ENCODE data around the gene TMEM243.
A peak's percentile ranks its signal among the peaks of the same experiment; 100 is the strongest.
"Not testable (repeated sequence)": the region's sequence is repeated elsewhere in the genome, so short reads cannot be mapped to it uniquely, and the experiment has no call there.

Gene TMEM243

DNA sequence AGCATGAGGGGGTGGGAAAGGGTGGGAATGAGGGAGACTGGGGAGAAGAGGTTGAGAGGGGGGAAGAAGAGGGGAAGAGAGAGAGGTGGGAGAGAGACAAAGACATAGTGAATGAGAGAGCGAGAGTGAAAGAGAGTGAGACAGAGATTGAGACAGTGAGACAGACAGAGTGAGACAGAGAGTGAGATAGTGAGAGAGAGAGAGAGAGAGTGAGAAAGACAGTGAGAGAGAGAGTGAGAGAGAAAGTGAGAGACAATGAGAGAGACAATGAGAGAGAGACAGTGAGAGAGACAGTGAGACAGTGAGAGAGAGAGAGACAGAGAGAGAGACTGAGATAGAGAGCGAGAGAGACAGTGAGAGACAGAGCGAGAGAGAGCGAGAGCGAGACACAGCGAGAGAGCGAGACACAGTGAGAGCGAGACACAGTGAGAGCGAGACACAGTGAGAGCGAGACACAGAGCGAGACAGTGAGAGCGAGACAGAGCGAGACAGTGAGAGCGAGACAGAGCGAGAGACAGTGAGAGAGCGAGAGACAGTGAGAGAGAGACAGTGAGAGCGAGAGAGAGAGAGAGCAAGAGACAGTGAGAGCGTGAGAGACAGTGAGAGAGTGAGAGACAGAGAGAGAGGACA lies 10.1 kb downstream of the TMEM243 start (continued):
- TF ChIP-seq, protein P1, sequence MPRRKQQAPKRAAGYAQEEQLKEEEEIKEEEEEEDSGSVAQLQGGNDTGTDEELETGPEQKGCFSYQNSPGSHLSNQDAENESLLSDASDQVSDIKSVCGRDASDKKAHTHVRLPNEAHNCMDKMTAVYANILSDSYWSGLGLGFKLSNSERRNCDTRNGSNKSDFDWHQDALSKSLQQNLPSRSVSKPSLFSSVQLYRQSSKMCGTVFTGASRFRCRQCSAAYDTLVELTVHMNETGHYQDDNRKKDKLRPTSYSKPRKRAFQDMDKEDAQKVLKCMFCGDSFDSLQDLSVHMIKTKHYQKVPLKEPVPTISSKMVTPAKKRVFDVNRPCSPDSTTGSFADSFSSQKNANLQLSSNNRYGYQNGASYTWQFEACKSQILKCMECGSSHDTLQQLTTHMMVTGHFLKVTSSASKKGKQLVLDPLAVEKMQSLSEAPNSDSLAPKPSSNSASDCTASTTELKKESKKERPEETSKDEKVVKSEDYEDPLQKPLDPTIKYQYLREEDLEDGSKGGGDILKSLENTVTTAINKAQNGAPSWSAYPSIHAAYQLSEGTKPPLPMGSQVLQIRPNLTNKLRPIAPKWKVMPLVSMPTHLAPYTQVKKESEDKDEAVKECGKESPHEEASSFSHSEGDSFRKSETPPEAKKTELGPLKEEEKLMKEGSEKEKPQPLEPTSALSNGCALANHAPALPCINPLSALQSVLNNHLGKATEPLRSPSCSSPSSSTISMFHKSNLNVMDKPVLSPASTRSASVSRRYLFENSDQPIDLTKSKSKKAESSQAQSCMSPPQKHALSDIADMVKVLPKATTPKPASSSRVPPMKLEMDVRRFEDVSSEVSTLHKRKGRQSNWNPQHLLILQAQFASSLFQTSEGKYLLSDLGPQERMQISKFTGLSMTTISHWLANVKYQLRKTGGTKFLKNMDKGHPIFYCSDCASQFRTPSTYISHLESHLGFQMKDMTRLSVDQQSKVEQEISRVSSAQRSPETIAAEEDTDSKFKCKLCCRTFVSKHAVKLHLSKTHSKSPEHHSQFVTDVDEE (CRISPR knock-in tag; IDR thresholded peaks at IDR 0.05), result no peak
- TF ChIP-seq ARNTL (CRISPR knock-in tag; IDR thresholded peaks at IDR 0.05; ENCODE audit: borderline replicate concordance, low read depth), result no peak
- TF ChIP-seq SNAI2 (CRISPR knock-in tag; IDR thresholded peaks at IDR 0.05), result no peak
- TF ChIP-seq ZNF8 (CRISPR knock-in tag; IDR thresholded peaks at IDR 0.05), result no peak
- TF ChIP-seq RARB (CRISPR knock-in tag; IDR thresholded peaks at IDR 0.05), result no peak
- no peak for TF ChIP-seq OSR1 (CRISPR knock-in tag; IDR thresholded peaks at IDR 0.05)

GRCh38 chr7:87206361-87206760 lies 13.2 kb downstream of the TMEM243 start:
- ATAC-seq, result peak; percentile 34
- TF ChIP-seq ZFP30 (CRISPR knock-in tag; IDR thresholded peaks at IDR 0.05) (no peak), ISL1 (CRISPR knock-in tag; IDR thresholded peaks at IDR 0.05) (no peak; the same call in 1 of the 2 replicates)

- ATAC-seq, result not testable (repeated sequence)
These were observed 13.8 kb downstream of the TMEM243 start for GRCh38 chr7:87205701-87206100.

GRCh38 chr7:87204933-87205332 lies 14.6 kb downstream of the TMEM243 start:
- TF ChIP-seq, protein P2, sequence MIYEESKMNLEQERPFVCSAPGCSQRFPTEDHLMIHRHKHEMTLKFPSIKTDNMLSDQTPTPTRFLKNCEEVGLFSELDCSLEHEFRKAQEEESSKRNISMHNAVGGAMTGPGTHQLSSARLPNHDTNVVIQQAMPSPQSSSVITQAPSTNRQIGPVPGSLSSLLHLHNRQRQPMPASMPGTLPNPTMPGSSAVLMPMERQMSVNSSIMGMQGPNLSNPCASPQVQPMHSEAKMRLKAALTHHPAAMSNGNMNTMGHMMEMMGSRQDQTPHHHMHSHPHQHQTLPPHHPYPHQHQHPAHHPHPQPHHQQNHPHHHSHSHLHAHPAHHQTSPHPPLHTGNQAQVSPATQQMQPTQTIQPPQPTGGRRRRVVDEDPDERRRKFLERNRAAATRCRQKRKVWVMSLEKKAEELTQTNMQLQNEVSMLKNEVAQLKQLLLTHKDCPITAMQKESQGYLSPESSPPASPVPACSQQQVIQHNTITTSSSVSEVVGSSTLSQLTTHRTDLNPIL (CRISPR knock-in tag; IDR thresholded peaks at IDR 0.05; ENCODE audit: low read depth), result no peak
- TF ChIP-seq OSR1 (CRISPR knock-in tag; IDR thresholded peaks at IDR 0.05) (no peak), ISL1 (CRISPR knock-in tag; IDR thresholded peaks at IDR 0.05) (no peak), PATZ1 (CRISPR knock-in tag; IDR thresholded peaks at IDR 0.05; ENCODE audit: borderline replicate concordance) (no peak), ZNF70 (CRISPR knock-in tag; IDR thresholded peaks at IDR 0.05) (no peak), CSDC2 (CRISPR knock-in tag; IDR thresholded peaks at IDR 0.05) (no peak)
- TF ChIP-seq, protein P1 (CRISPR knock-in tag; IDR thresholded peaks at IDR 0.05), result no peak
- ATAC-seq, result no peak

DNA sequence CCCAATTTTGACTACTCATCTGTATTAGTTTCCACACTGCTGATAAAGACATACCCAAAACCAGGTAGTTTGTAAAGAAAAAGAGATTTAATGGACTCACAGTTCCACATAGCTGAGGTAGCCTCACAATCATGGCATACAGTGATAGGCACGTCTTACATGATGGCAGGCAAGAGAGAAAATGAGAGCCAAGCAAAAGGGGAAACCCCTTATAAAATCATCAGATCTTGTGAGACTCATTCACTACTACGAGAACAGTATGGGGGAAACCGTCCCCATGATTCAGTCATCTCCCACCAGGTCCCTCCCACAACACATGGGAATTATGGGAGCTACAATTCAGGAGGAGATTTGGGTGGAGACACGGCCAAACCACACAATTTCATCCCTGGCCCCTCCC lies 15.6 kb downstream of the TMEM243 start:
- ATAC-seq, result not testable (repeated sequence)

DNA sequence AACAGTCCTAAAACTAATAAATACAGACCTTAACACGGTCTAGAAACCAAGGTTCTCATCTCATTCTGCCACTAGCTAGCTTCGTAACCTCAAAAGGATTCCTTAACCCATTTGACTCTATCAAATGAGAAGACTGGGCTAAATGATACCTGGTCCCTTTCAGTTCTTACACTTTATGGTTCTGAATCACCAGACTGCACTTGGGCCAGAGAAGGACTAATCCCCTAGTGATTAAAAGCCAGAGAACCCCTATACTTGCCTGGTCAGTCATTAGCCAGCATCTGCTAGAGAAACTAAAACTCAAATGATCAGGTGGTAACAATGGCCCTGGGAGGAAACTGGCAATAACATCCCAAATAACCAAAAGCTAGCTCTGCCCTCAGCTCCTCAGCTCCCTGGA lies 16.8 kb downstream of the TMEM243 start:
- ATAC-seq, result no peak
- no peak for TF ChIP-seq TCF4 (CRISPR knock-in tag; IDR thresholded peaks at IDR 0.05; ENCODE audit: borderline replicate concordance)
- TF ChIP-seq ZNF565 (CRISPR knock-in tag; conservative IDR thresholded peaks at IDR 0.05; ENCODE audit: low read depth), result no peak
- no peak for TF ChIP-seq ZFP3 (CRISPR knock-in tag; IDR thresholded peaks at IDR 0.05)
- no peak for TF ChIP-seq ARNTL (CRISPR knock-in tag; IDR thresholded peaks at IDR 0.05; ENCODE audit: borderline replicate concordance, low read depth)
- TF ChIP-seq PPARA (CRISPR knock-in tag; IDR thresholded peaks at IDR 0.05; ENCODE audit: borderline replicate concordance), result no peak
- no peak for TF ChIP-seq RARB (CRISPR knock-in tag; IDR thresholded peaks at IDR 0.05)
- TF ChIP-seq ESRRG (CRISPR knock-in tag; IDR thresholded peaks at IDR 0.05), result no peak
- TF ChIP-seq ZNF70 (CRISPR knock-in tag; IDR thresholded peaks at IDR 0.05), result no peak
- TF ChIP-seq, protein P2 (CRISPR knock-in tag; IDR thresholded peaks at IDR 0.05; ENCODE audit: low read depth), result no peak
- no peak for TF ChIP-seq TOX (CRISPR knock-in tag; IDR thresholded peaks at IDR 0.05; ENCODE audit: borderline replicate concordance)
- TF ChIP-seq, protein P1 (CRISPR knock-in tag; IDR thresholded peaks at IDR 0.05), result no peak

Data from SK-N-SH treated with all-trans-retinoic acid at 6 μM for 48 hours (cell line).